ENCODE measurements around the gene SLC16A10. TPM values are rescaled to one million over a fixed set of nuclear protein-coding genes. Genes with fewer than 3 reads are reported as not detected.

Gene SLC16A10
- total and polyA plus RNA-seq, 2 of the 4 experiments (the other 2 are of a cell fraction), result not detected

- BruUV-seq (replicated peaks), result no TSS peak
- Histone ChIP-seq H4K20me1 (ENCODE audit: insufficient read depth, low read length) (no peaks in the 10 kb centered on the region), H2AFZ (replicated peaks; ENCODE audit: low read length, poor library complexity) (no peak overlapping the region), H3K56ac (ENCODE audit: extremely low read depth, insufficient read depth, low read length) (no peak overlapping the region), H2BK120ac (ENCODE audit: low read depth, low read length) (no peak overlapping the region), H2BK15ac (ENCODE audit: low read depth, low read length) (no peak overlapping the region), H4K5ac (ENCODE audit: low read depth, low read length) (no peak overlapping the region), H3K27ac (ENCODE audit: insufficient read depth, low read length) (no peak overlapping the region), H3K27me3 (ENCODE audit: control insufficient read depth, insufficient read depth, low read length) (peaks cover 2% of the 10 kb centered on the region), H3K23ac (ENCODE audit: low read depth, low read length) (no peak overlapping the region), H3K9me1 (ENCODE audit: insufficient read depth, low read length) (no peaks in the 10 kb centered on the region), H2BK20ac (ENCODE audit: low read depth, low read length) (no peak overlapping the region), H3K4me1 (ENCODE audit: control insufficient read depth, insufficient read depth, low read length) (no peaks in the 10 kb centered on the region), H2BK5ac (ENCODE audit: low read depth, low read length, poor library complexity, severe bottlenecking) (no peak overlapping the region), H3K9ac (ENCODE audit: low read depth, low read length) (no peak overlapping the region), H3K4me3 (ENCODE audit: insufficient read depth, low read depth, low read length) (no peak overlapping the region), H3K9me3 (ENCODE audit: control insufficient read depth, insufficient read depth, low read length) (peaks cover 2% of the 10 kb centered on the region; the same call in 1 of the 2 replicates), H4K91ac (ENCODE audit: insufficient read depth, low read depth, low read length) (no peak overlapping the region), H3K4me2 (ENCODE audit: low read depth, low read length) (no peak overlapping the region), H3K79me1 (ENCODE audit: low read depth in 1 of 2, low read length in 2 of 2) (no peaks in the 10 kb centered on the region), H2AK5ac (ENCODE audit: low read depth, low read length) (no peak overlapping the region), H4K8ac (ENCODE audit: low read depth in 2 of 2, low read length in 2 of 2) (no peak overlapping the region), H3K4ac (ENCODE audit: low read depth, low read length) (no peak overlapping the region), H3K18ac (ENCODE audit: low read depth, low read length) (no peak overlapping the region), H2AK9ac (replicated peaks; ENCODE audit: low read depth, low read length, poor library complexity) (no peak overlapping the region), H3K36me3 (ENCODE audit: control insufficient read depth, insufficient read depth, low read length) (no peaks in the 10 kb centered on the region), H3K14ac (replicated peaks; ENCODE audit: low read depth, low read length) (no peak overlapping the region)
- ATAC-seq (ENCODE audit: low read depth), result no peak
- intact Hi-C loops (cut with micrococcal nuclease) (no loop called here), dilution Hi-C loops (cut with HindIII; ENCODE audit: low sequenced_read_pairs, unreplicated experiment) (no loop called here), in situ Hi-C loops (cut with MboI; ENCODE audit: low sequenced_read_pairs) (no loop called here)
- no peak for DNase-seq
- ChIA-PET POLR2A (ENCODE audit: unreplicated experiment) (no interaction called here), CTCF (interaction anchor here (1.0 kb wide), 1 partner anchor 100 kb away, joined by 3 read pairs; no protein-coding TSS in a partner anchor)
- 100% methylated on average over 2 of the region's 3 CpGs; no CpG with 5 or more reads in 1 of the 2 experiments for WGBS, 2 experiments (ENCODE audit: extremely low coverage in 2 of 2, insufficient read length in 1 of 2)
- TF ChIP-seq, protein P1, sequence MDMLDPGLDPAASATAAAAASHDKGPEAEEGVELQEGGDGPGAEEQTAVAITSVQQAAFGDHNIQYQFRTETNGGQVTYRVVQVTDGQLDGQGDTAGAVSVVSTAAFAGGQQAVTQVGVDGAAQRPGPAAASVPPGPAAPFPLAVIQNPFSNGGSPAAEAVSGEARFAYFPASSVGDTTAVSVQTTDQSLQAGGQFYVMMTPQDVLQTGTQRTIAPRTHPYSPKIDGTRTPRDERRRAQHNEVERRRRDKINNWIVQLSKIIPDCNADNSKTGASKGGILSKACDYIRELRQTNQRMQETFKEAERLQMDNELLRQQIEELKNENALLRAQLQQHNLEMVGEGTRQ (IDR thresholded peaks at IDR 0.05; ENCODE audit: low read depth, low read length), result no peak
- TF ChIP-seq SMC3 (IDR thresholded peaks at IDR 0.05; ENCODE audit: low read depth, low read length) (no peak), POLR2A (IDR thresholded peaks at IDR 0.05; ENCODE audit: low read depth, low read length) (no peak), MXI1 (IDR thresholded peaks at IDR 0.05; ENCODE audit: borderline replicate concordance, low read depth, low read length) (no peak), RCOR1 (IDR thresholded peaks at IDR 0.05; ENCODE audit: insufficient replicate concordance, low read length) (no peak), RAD21 (IDR thresholded peaks at IDR 0.05; ENCODE audit: low read length) (no peak), ELK1 (IDR thresholded peaks at IDR 0.05; ENCODE audit: borderline replicate concordance, low read depth, low read length) (no peak), MAZ (IDR thresholded peaks at IDR 0.05; ENCODE audit: borderline replicate concordance, low read depth, low read length) (no peak), RFX5 (IDR thresholded peaks at IDR 0.05; ENCODE audit: low read depth, low read length) (no peak), CTCF (conservative IDR thresholded peaks at IDR 0.05; ENCODE audit: low read depth, low read length) (no peak), CHD1 (IDR thresholded peaks at IDR 0.05; ENCODE audit: low read depth, low read length) (no peak), MAFK (IDR thresholded peaks at IDR 0.05; ENCODE audit: low read depth, low read length) (no peak)
Measured at GRCh38 chr6:111110036-111110435, 22.7 kb downstream of the SLC16A10 start.
